ENCODE results near the gene GABRA6. TPM values are rescaled to one million over a fixed set of nuclear protein-coding genes. Genes with fewer than 3 reads are reported as not detected.

GABRA6 gene
- total RNA-seq, 1 experiment from 2014 or later = not detected

- Histone ChIP-seq H3K4me3 (no peak overlapping the region), H2AFZ (no peak overlapping the region), H3F3A (ENCODE audit: insufficient read depth, low read depth) (no peaks in the 10 kb centered on the region), H3K9me2 (ENCODE audit: insufficient read depth) (no peaks in the 10 kb centered on the region), H4K20me1 (ENCODE audit: insufficient read depth) (no peaks in the 10 kb centered on the region), H3K4me2 (no peak overlapping the region), H3K36me3 (ENCODE audit: low read depth) (no peaks in the 10 kb centered on the region), H3K27ac (no peak overlapping the region), H3K79me2 (ENCODE audit: low read depth) (no peaks in the 10 kb centered on the region), H3K4me1 (replicated peaks; ENCODE audit: insufficient read depth) (no peaks in the 10 kb centered on the region), H3K27me3 (ENCODE audit: insufficient read depth, low read depth) (no peaks in the 10 kb centered on the region), H3K9me3 (ENCODE audit: insufficient read depth, low read depth) (no peaks in the 10 kb centered on the region)
- DNase-seq = no peak
- no TSS peak for BruUV-seq (replicated peaks)
- intact Hi-C loops (cut with micrococcal nuclease; ENCODE audit: unreplicated experiment) = no loop called here
- POLR2A ChIA-PET (ENCODE audit: unreplicated experiment) = no interaction called here
- TF ChIP-seq, protein P1, sequence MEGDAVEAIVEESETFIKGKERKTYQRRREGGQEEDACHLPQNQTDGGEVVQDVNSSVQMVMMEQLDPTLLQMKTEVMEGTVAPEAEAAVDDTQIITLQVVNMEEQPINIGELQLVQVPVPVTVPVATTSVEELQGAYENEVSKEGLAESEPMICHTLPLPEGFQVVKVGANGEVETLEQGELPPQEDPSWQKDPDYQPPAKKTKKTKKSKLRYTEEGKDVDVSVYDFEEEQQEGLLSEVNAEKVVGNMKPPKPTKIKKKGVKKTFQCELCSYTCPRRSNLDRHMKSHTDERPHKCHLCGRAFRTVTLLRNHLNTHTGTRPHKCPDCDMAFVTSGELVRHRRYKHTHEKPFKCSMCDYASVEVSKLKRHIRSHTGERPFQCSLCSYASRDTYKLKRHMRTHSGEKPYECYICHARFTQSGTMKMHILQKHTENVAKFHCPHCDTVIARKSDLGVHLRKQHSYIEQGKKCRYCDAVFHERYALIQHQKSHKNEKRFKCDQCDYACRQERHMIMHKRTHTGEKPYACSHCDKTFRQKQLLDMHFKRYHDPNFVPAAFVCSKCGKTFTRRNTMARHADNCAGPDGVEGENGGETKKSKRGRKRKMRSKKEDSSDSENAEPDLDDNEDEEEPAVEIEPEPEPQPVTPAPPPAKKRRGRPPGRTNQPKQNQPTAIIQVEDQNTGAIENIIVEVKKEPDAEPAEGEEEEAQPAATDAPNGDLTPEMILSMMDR (conservative IDR thresholded peaks at IDR 0.05) = peak; percentile 49; the same call in 1 of the 2 replicates
- no peak for TF ChIP-seq EZH2 (IDR thresholded peaks at IDR 0.05; ENCODE audit: low read depth)
- CTCF ChIA-PET = interaction anchor here (0.6 kb wide), 1 partner anchor 693 kb away, joined by 3 read pairs; no protein-coding TSS in a partner anchor
Measured at GRCh38 chr5:161676103-161676502, 9.4 kb upstream of the GABRA6 start.

DNA sequence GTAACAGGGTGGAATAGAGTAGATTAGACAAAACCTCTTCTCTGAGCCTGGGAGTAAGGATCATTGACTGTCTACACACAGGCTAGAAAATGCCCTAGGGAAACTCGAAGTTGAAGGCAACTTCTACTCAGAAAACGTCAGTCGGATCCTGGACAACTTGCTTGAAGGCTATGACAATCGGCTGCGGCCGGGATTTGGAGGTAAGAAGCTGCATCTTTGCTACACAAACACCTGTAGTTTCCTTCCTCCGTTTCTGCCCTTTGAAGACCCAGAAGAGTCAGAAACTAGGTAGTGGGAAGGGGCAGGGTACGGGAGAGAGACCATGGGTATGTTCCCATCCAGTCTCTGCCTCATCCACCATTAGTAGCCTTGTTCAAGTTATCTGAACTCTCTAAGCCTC lies 628 bp downstream of the GABRA6 start:
- Histone ChIP-seq H4K20me1 (ENCODE audit: insufficient read depth) (no peaks in the 10 kb centered on the region), H2AFZ (no peak overlapping the region), H3F3A (ENCODE audit: insufficient read depth, low read depth) (no peaks in the 10 kb centered on the region), H3K9me2 (ENCODE audit: insufficient read depth) (no peaks in the 10 kb centered on the region), H3K4me1 (replicated peaks; ENCODE audit: insufficient read depth) (no peaks in the 10 kb centered on the region), H3K4me2 (no peak overlapping the region), H3K36me3 (ENCODE audit: low read depth) (no peaks in the 10 kb centered on the region), H3K4me3 (no peak overlapping the region), H3K9me3 (ENCODE audit: insufficient read depth, low read depth) (no peaks in the 10 kb centered on the region), H3K27me3 (ENCODE audit: insufficient read depth, low read depth) (no peaks in the 10 kb centered on the region), H3K79me2 (ENCODE audit: low read depth) (no peaks in the 10 kb centered on the region), H3K27ac (no peak overlapping the region)
- ChIA-PET POLR2A (ENCODE audit: unreplicated experiment) (no interaction called here), CTCF (no interaction called here)
- intact Hi-C loops (cut with micrococcal nuclease; ENCODE audit: unreplicated experiment) = no loop called here
- BruUV-seq (replicated peaks) = no TSS peak
- no peak for DNase-seq
- TF ChIP-seq, protein P1 (conservative IDR thresholded peaks at IDR 0.05) = no peak
- no peak for TF ChIP-seq EZH2 (IDR thresholded peaks at IDR 0.05; ENCODE audit: low read depth)

- ChIA-PET POLR2A (ENCODE audit: unreplicated experiment) (no interaction called here), CTCF (no interaction called here)
- intact Hi-C loops (cut with micrococcal nuclease; ENCODE audit: unreplicated experiment) = no loop called here
- no peak for TF ChIP-seq EZH2 (IDR thresholded peaks at IDR 0.05; ENCODE audit: low read depth)
- TF ChIP-seq, protein P1 (conservative IDR thresholded peaks at IDR 0.05) = no peak
- no peak overlapping the region for H3K27ac ChIP-seq
- H4K20me1 ChIP-seq (ENCODE audit: insufficient read depth) = no peaks in the 10 kb centered on the region
- H3K79me2 ChIP-seq (ENCODE audit: low read depth) = no peaks in the 10 kb centered on the region
- BruUV-seq (replicated peaks) = no TSS peak
- DNase-seq = no peak
- no peaks in the 10 kb centered on the region for H3K27me3 ChIP-seq (ENCODE audit: insufficient read depth, low read depth)
- no peak overlapping the region for H3K4me2 ChIP-seq
- no peak overlapping the region for H3K4me3 ChIP-seq
- H3K9me2 ChIP-seq (ENCODE audit: insufficient read depth) = no peaks in the 10 kb centered on the region
- H3K36me3 ChIP-seq (ENCODE audit: low read depth) = no peaks in the 10 kb centered on the region
- no peak overlapping the region for H2AFZ ChIP-seq
- H3K4me1 ChIP-seq (replicated peaks; ENCODE audit: insufficient read depth) = no peaks in the 10 kb centered on the region
- no peaks in the 10 kb centered on the region for H3K9me3 ChIP-seq (ENCODE audit: insufficient read depth, low read depth)
- H3F3A ChIP-seq (ENCODE audit: insufficient read depth, low read depth) = no peaks in the 10 kb centered on the region
Measured at GRCh38 chr5:161686881-161687280, 1.4 kb downstream of the GABRA6 start.

Data from PC-9 (cell line).